Heart left ventricle (tissue), 16 donors: Measurements from ENCODE around the gene WDR89. TPM values are rescaled to one million over a fixed set of nuclear protein-coding genes. Genes with fewer than 3 reads are reported as not detected.
A peak's percentile ranks its signal among the peaks of the same experiment; 100 is the strongest.

Experiments
- ATAC-seq, 4 donors: fragments of 200-7000 bp; cut with Tn5 transposase; one replicate each; pipeline ENCODE4 v1.9.1; 2020 to 2022; ENCODE audit warnings: moderate library complexity in 4 of 4, mild to moderate bottlenecking in 3 of 4, moderate number of reproducible peaks in 1 of 4
- DNase-seq, 5 donors: peaks; one replicate each; pipeline ENCODE4 v3.0.0-alpha.2; 2020
- H3K27ac ChIP-seq, 12 donors: fragments of 200-600 bp; sonication (generic) in 4 of 12; one replicate each; pipeline versions ENCODE4 v1.5.0 to v1.8.0; 2016 to 2022; ENCODE audit warnings: mild to moderate bottlenecking in 2 of 12
- H3K27me3 ChIP-seq, 9 donors: fragments of 200-600 bp; sonication (generic) in 2 of 9; one replicate each; pipeline versions ENCODE4 v1.5.1 to v1.8.0; 2016 to 2022; ENCODE audit warnings: mild to moderate bottlenecking in 3 of 9
- H3K36me3 ChIP-seq, 9 donors: fragments of 200-600 bp; sonication (generic) in 2 of 9; one replicate each; pipeline versions ENCODE4 v1.5.0 to v1.8.0; 2018 to 2022; ENCODE audit warnings: mild to moderate bottlenecking in 2 of 9
- H3K4me1 ChIP-seq, 12 donors: fragments of 200-600 bp; sonication (generic) in 4 of 12; one replicate each; pipeline versions ENCODE4 v1.5.0 to v1.8.0; 2016 to 2022; ENCODE audit warnings: mild to moderate bottlenecking in 3 of 12
- H3K4me3 ChIP-seq, 12 donors: fragments of 200-600 bp; sonication (generic) in 4 of 12; one replicate each; pipeline versions ENCODE4 v1.5.0 to v1.8.0; 2017 to 2022; ENCODE audit warnings: mild to moderate bottlenecking in 9 of 12, moderate library complexity in 4 of 12
- H3K9me3 ChIP-seq, 12 donors: fragments of 200-600 bp; sonication (generic) in 4 of 12; one replicate each; pipeline versions ENCODE4 v1.5.0 to v1.8.0; 2016 to 2022; ENCODE audit warnings: mild to moderate bottlenecking in 1 of 12
- CTCF ChIP-seq, 12 donors: fragments of 200-600 bp; sonication (generic) in 4 of 12; IDR thresholded peaks; one replicate each; pipeline versions ENCODE4 v1.5.0 to v1.8.0; 2018 to 2022; ENCODE audit warnings: antibody characterized with exemption in 12 of 12, mild to moderate bottlenecking in 5 of 12
- POLR2A ChIP-seq, 2 donors: fragments of 450-650 bp; IDR thresholded peaks; one replicate each; pipeline ENCODE4 v1.6.1; 2017; ENCODE audit warnings: antibody characterized with exemption in 2 of 2, mild to moderate bottlenecking in 2 of 2, moderate library complexity in 2 of 2
- WGBS, 4 donors: extraction: QIAGEN DNeasy Blood & Tissue Kit in 2 of 4; methylation state at CpG; one replicate each; pipeline versions ENCODE4 v1.1.5 to v1.1.7; 2013 to 2018; 5-methylcytosine and 5-hydroxymethylcytosine counted together
- intact Hi-C, 10 donors: fragments of 100-400 bp; cut with DNase I; formaldehyde crosslinking; loops; one replicate each; pipeline versions ENCODE4 v1.11.1 to v1.14.2; 2022
- long read RNA-seq, 3 donors: library from polyadenylated mRNA; unstranded; transcript quantifications; one replicate each; pipeline ENCODE4 v2.0.0, GENCODE V29; 2020 to 2021
- polyA plus RNA-seq, 2 donors: library from polyadenylated mRNA; stranded (reverse); fragments of 200-250 nt; gene quantifications; one replicate each; pipeline ENCODE4 v1.2.3, GENCODE V29; 2013
- total RNA-seq, 9 donors: library from RNA; depleted of rRNA in 2 of 9; stranded (reverse); fragments of >200 nt in 2 of 9; fragmentation: NEBNext Ultra II Directional in 3 of 9; extraction: Animal tissue kit (Norgen Biotek cat#: 25700) in 3 of 9; gene quantifications; one replicate each; pipeline versions ENCODE4 v1.1.0 to v1.2.4, GENCODE V29; 2016 to 2023
- donor health status: ischemic (EF 13 %, LVEDD 7.1; RV severe dilation, severe dysfunction).
- donor health status: healthy with polysubstance abuse.
- donor health status: DM: no; HTN: yes; CAD: no.
- donor health status: DM: no; HTN: no; CAD: no.
- donor health status: ischemic (EF 25% LVEDD 6.9; RV normal size, moderate dysfunction).
- donor health status: ischemic (EF 25% LVEDD 5.7; RV mildly dilated, moderate dysfunction).
- donor health status: healthy.
- donor health status: DM: yes; HTN: yes; CAD: no.
- donor health status: ischemic (EF 35%, LVEDD 5.7; RV mildly dilated, moderate dysfunction).
- donor health status: nonischemic (EF 11% LVEDD 7.7; RV severe dilation, severe dysfunction).
- donor health status: DM: yes; HTN: yes; CAD: no.
- donor health status: PGD.
- donor health status: ischemic (EF 29% LVEDD 5.4; RV normal size, mild dysfunction).
- donor health status: nonischemic (EF 23%, LVEDD 6.1; RV moderate dilation, normal function).

The WDR89 gene, protein sequence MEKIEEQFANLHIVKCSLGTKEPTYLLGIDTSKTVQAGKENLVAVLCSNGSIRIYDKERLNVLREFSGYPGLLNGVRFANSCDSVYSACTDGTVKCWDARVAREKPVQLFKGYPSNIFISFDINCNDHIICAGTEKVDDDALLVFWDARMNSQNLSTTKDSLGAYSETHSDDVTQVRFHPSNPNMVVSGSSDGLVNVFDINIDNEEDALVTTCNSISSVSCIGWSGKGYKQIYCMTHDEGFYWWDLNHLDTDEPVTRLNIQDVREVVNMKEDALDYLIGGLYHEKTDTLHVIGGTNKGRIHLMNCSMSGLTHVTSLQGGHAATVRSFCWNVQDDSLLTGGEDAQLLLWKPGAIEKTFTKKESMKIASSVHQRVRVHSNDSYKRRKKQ
- total RNA-seq (1 to 10 TPM; 3.3 to 7.6 (median 6.3) TPM), polyA plus RNA-seq (1 to 10 TPM; 3.1 to 6.4 TPM)
- long read RNA-seq, donor 1, partial matches to known transcripts, result 1 of 17 reads
- long read RNA-seq, donor 1, other reads (novel, unspliced or antisense), result 15 of 17 reads
- long read RNA-seq, donor 2, partial matches to known transcripts, result 1 of 36 reads
- long read RNA-seq, donor 2, other reads (novel, unspliced or antisense), result 33 of 36 reads
- long read RNA-seq, donor 3, partial matches to known transcripts, result 0 of 6 reads
- long read RNA-seq, donor 3, other reads (novel, unspliced or antisense), result 5 of 6 reads

- TF ChIP-seq CTCF (IDR thresholded peaks at IDR 0.05) (peak; percentile 50 to 77 (median 68)), POLR2A (IDR thresholded peaks at IDR 0.05) (peak in 1 of 2 donors; percentile 44)
- no peaks in the 10 kb centered on the region for H3K27me3 ChIP-seq
- ATAC-seq (peak; percentile 98 to 99 (median 98)), DNase-seq (peak; percentile 97 to 98 (median 98))
- peaks cover 0 to 9% (median 0%) of the 10 kb centered on the region in 12 donors for H3K9me3 ChIP-seq
- H3K27ac ChIP-seq, result peak within 1 kb of the TSS; percentile 84 to 96 (median 92)
- H3K36me3 ChIP-seq, result no peaks in the 10 kb centered on the region
- peaks cover 0 to 28% (median 10%) of the 10 kb centered on the region in 12 donors for H3K4me1 ChIP-seq
- H3K4me3 ChIP-seq, result peak within 1 kb of the TSS; percentile 35 to 82 (median 70)
- WGBS, 4 donors, result 0 to 1% (median 0%) methylated on average over 38 to 60 of the region's 60 CpGs
- intact Hi-C loops, result loop anchor here in 8 of 10 donors (1.0 to 10.0 kb wide), 9 partner anchors 83 to 253 kb away; partner anchors contain the start of genes PPP2R5E (in 7 of the 8) and SGPP1 (in 2 of the 8)
These were observed at the start of gene WDR89 for GRCh38 chr14:63641473-63642228. TSS of gene WDR89 (minus strand) at chr14:63641871. CDS start at chr14:63599942, 41,929 bp downstream.

- intact Hi-C loops, result no loop called here
- peaks cover 0 to 21% (median 14%) of the 10 kb centered on the region in 9 donors for H3K36me3 ChIP-seq
- WGBS, 4 donors, result 89 to 94% (median 91%) methylated on average over 3 of the region's 3 CpGs
- H3K27me3 ChIP-seq, result no peaks in the 10 kb centered on the region
- H3K27ac ChIP-seq, result no peak overlapping the region
- no peaks in the 10 kb centered on the region for H3K4me1 ChIP-seq
- ATAC-seq, result no peak
- TF ChIP-seq CTCF (IDR thresholded peaks at IDR 0.05), result no peak
- no peak for TF ChIP-seq POLR2A (IDR thresholded peaks at IDR 0.05)
- no peaks in the 10 kb centered on the region for H3K9me3 ChIP-seq
- H3K4me3 ChIP-seq, result no peak overlapping the region
- DNase-seq, result no peak
These were observed 47.5 kb upstream of the WDR89 start for GRCh38 chr14:63689132-63689531.

GRCh38 chr14:63686926-63687325, 45.3 kb upstream of the WDR89 start:
- H3K27me3 ChIP-seq, result no peaks in the 10 kb centered on the region
- DNase-seq (no peak), ATAC-seq (no peak)
- no peak for TF ChIP-seq CTCF (IDR thresholded peaks at IDR 0.05)
- no peak for TF ChIP-seq POLR2A (IDR thresholded peaks at IDR 0.05)
- peaks cover 0 to 24% (median 7%) of the 10 kb centered on the region in 9 donors for H3K36me3 ChIP-seq
- H3K27ac ChIP-seq, result no peak overlapping the region
- no peaks in the 10 kb centered on the region for H3K4me1 ChIP-seq
- no peaks in the 10 kb centered on the region for H3K9me3 ChIP-seq
- no peak overlapping the region for H3K4me3 ChIP-seq
- intact Hi-C loops, result no loop called here
